BLaER1 (cell line): ENCODE measurements around the gene PHYKPL.
"Not testable (repeated sequence)": the region's sequence is repeated elsewhere in the genome, so short reads cannot be mapped to it uniquely, and the experiment has no call there.

ENCODE experiments used
- H3K27ac ChIP-seq: shearing (Covaris generic); formaldehyde crosslinking; 2 replicates; pipeline ENCODE4 v1.8.1; 2022
- H3K27me3 ChIP-seq: shearing (Covaris generic); formaldehyde crosslinking; 2 replicates; pipeline ENCODE4 v1.8.1; 2022
- H3K36me3 ChIP-seq: shearing (Covaris generic); formaldehyde crosslinking; 2 replicates; pipeline ENCODE4 v1.8.1; 2022
- H3K4me1 ChIP-seq: shearing (Covaris generic); formaldehyde crosslinking; 2 replicates; pipeline ENCODE4 v1.8.1; 2022
- H3K4me2 ChIP-seq: shearing (Covaris generic); formaldehyde crosslinking; 2 replicates; pipeline ENCODE4 v1.8.1; 2022
- H3K4me3 ChIP-seq: shearing (Covaris generic); formaldehyde crosslinking; 2 replicates; pipeline ENCODE4 v1.8.1; 2022
- H3K9ac ChIP-seq: shearing (Covaris generic); formaldehyde crosslinking; 2 replicates; pipeline ENCODE4 v1.8.1; 2022
- H3K9me3 ChIP-seq: shearing (Covaris generic); formaldehyde crosslinking; 2 replicates; pipeline ENCODE4 v1.8.1; 2022
- H4K20me1 ChIP-seq: shearing (Covaris generic); formaldehyde crosslinking; 2 replicates; pipeline ENCODE4 v1.8.1; 2022
- Cebpa-rat ChIP-seq: shearing (Covaris generic); IDR thresholded peaks from 2 replicates; pipeline ENCODE4 v1.8.1; 2022

The PHYKPL gene

DNA sequence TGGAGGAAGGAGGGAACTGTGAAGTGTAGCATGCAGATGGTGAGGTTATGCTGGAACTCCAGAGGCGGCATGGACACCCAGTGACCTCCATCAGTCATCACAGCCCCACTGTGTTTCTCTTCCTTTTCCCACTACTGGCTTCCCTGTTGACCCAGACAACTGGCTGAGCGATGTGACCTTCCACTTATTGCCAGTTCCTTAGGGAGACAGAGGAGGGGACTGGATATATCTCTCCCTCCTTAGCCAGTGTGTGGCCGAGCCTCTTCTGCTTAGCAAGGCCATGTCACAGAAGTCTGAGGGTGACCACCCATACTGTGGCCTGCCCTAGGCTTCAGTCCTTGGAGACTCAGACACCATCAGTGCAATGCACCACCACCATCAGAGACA lies 3.0 kb upstream of the PHYKPL start:
- Histone ChIP-seq H4K20me1 (peaks cover 16% of the 10 kb centered on the region), H3K27ac (no peak overlapping the region), H3K4me3 (no peak overlapping the region), H3K9me3 (no peaks in the 10 kb centered on the region), H3K27me3 (no peaks in the 10 kb centered on the region), H3K4me1 (peaks cover 85% of the 10 kb centered on the region), H3K9ac (no peak overlapping the region), H3K36me3 (peaks cover 7% of the 10 kb centered on the region), H3K4me2 (0 out of 2 replicates have a peak overlapping the region, but pooled peaks have one; percentile 95)
- TF ChIP-seq Cebpa-rat: no peak

DNA sequence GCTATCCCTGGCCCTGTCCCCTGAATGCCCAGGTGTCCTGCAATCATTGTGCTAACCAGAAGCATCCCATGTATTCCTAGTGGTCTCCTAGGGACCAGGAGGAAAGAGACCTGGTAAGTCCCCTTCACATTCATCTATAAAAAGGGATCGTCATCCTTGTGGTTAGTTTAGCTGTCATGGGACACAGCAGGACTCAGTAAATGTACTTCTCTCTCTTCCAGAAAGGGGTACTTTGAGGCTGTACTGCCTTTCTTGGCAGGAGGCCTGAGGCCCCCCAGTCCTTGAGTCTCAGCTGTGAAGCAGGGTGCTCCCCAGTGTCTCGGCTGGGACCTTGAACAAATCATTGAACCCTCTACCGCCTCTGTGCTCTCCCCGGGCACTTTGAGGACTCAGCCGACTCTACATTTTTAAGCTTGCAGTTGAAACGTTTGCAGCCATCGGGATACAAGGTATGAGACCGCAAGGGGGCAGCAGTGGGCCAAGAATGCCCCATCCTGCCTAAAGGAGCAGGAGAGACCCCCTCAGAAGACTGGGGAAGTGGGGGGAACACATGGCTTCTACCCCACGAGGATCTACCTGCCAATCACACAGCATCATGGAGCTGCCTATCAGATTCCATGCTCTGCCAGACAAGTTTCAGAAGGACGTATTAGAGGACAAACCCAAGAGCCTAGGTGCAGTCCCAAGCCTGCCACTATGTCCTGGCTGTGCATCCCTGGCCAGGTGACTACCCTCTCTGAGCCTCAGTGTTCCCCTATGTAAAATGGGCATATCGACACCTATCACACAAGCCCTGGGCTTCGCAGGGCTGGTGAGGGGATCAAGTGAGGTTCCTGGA lies 2.4 kb upstream of the PHYKPL start:
- Histone ChIP-seq H3K9ac (peak overlapping the region; percentile 58), H3K4me3 (no peak overlapping the region), H3K4me1 (peaks cover 85% of the 10 kb centered on the region), H3K27ac (no peak overlapping the region; the same call in 1 of the 2 replicates), H3K36me3 (peaks cover 13% of the 10 kb centered on the region), H3K9me3 (no peaks in the 10 kb centered on the region), H4K20me1 (peaks cover 22% of the 10 kb centered on the region), H3K4me2 (peak overlapping the region; percentile 56), H3K27me3 (no peaks in the 10 kb centered on the region)
- TF ChIP-seq Cebpa-rat: no peak

- TF ChIP-seq Cebpa-rat: no peak
- H3K4me2 ChIP-seq: peak overlapping the region; percentile 56
- no peak overlapping the region for H3K4me3 ChIP-seq
- H3K27ac ChIP-seq: no peak overlapping the region
- no peaks in the 10 kb centered on the region for H3K27me3 ChIP-seq
- H3K9me3 ChIP-seq: no peaks in the 10 kb centered on the region
- H3K9ac ChIP-seq: peak overlapping the region; percentile 58
- H4K20me1 ChIP-seq: peaks cover 29% of the 10 kb centered on the region
- peaks cover 78% of the 10 kb centered on the region for H3K4me1 ChIP-seq
- peaks cover 21% of the 10 kb centered on the region for H3K36me3 ChIP-seq
Observed at GRCh38 chr5:178234121-178234749, 1.6 kb upstream of the PHYKPL start.

DNA sequence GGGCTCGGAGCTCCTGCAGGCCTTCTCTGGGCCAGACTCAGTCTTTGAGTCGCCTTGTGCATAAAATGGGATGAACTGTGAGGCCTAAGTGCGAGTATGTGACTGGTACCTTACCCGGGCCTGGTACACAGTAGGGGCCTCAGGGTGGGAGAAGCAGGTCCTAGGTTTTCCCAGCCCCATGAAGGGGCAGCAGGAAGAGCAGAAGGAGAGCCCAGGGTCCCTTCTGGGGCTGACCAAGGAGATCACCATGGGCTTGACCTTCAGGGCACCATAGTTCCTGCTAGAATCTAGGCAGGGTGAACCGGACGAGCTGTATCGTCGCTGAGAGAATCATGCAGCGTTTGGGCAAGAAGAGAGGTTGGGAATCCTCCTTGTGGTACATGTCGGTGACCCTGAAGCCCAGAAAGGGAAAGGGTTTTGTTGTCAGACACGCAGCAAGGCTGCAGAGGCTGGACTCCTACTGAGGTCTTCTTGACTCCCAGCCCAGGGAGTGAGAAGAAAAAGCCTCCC lies 373 bp upstream of the PHYKPL start:
- H3K9ac ChIP-seq: peak overlapping the region; percentile 93

GRCh38 chr5:178231539-178232123 lies 971 bp downstream of the PHYKPL start:
- H3K4me2 ChIP-seq: peak overlapping the region; percentile 99
- peak overlapping the region; percentile 93 for H3K9ac ChIP-seq
- peaks cover 47% of the 10 kb centered on the region for H3K36me3 ChIP-seq
- no peaks in the 10 kb centered on the region for H3K27me3 ChIP-seq
- peaks cover 53% of the 10 kb centered on the region for H4K20me1 ChIP-seq
- H3K27ac ChIP-seq: peak overlapping the region; percentile 95
- H3K4me3 ChIP-seq: peak overlapping the region; percentile 94
- no peaks in the 10 kb centered on the region for H3K9me3 ChIP-seq
- peaks cover 52% of the 10 kb centered on the region for H3K4me1 ChIP-seq
- TF ChIP-seq Cebpa-rat: no peak

More for the DNA sequence above, 373 bp upstream of the PHYKPL start:
- Histone ChIP-seq H3K4me3 (peak overlapping the region; percentile 94), H3K4me1 (peaks cover 66% of the 10 kb centered on the region), H3K36me3 (peaks cover 33% of the 10 kb centered on the region), H3K27me3 (no peaks in the 10 kb centered on the region), H3K9me3 (no peaks in the 10 kb centered on the region), H3K4me2 (peak overlapping the region; percentile 99), H4K20me1 (peaks cover 42% of the 10 kb centered on the region), H3K27ac (peak overlapping the region; percentile 95)
- no peak for TF ChIP-seq Cebpa-rat

DNA sequence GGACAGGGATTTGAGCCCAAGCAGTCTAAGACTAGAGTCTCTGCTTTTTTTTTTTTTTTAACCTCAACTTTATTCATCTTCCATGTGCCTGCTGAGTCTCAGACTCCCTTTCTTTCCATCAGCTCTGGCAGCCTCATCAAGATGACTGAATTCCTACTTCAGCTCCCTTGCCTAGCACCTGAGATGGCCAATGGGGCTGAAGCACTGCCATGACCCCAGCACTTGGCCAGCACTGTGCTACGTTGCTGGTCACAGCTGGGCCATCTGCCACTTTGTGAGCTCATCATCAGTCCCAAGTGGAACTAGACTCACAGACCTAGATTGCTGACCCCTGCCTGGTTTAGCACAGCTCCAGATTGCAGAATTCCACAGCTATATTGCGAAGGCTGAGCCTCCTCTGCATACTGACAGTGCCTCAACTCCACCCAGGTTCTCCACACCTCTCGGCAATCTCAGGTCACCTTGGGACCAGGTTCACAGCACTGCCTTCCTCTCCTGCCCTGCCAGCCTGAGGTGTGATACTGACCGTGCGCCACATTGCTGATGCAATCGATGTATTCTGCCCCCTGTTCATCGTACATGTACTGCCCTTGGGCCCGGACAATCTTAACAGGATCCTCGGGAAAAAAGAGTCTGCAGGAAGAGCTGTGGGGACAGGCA lies 1.6 kb downstream of the PHYKPL start:
- H3K9ac ChIP-seq: peak overlapping the region; percentile 93
- H3K4me1 ChIP-seq: peaks cover 46% of the 10 kb centered on the region
- peak overlapping the region; percentile 99 for H3K4me2 ChIP-seq
- H3K9me3 ChIP-seq: no peaks in the 10 kb centered on the region
- TF ChIP-seq Cebpa-rat: no peak
- peak overlapping the region; percentile 94 for H3K4me3 ChIP-seq
- peaks cover 53% of the 10 kb centered on the region for H3K36me3 ChIP-seq
- H4K20me1 ChIP-seq: peaks cover 53% of the 10 kb centered on the region
- no peaks in the 10 kb centered on the region for H3K27me3 ChIP-seq
- peak overlapping the region; percentile 95 for H3K27ac ChIP-seq

DNA sequence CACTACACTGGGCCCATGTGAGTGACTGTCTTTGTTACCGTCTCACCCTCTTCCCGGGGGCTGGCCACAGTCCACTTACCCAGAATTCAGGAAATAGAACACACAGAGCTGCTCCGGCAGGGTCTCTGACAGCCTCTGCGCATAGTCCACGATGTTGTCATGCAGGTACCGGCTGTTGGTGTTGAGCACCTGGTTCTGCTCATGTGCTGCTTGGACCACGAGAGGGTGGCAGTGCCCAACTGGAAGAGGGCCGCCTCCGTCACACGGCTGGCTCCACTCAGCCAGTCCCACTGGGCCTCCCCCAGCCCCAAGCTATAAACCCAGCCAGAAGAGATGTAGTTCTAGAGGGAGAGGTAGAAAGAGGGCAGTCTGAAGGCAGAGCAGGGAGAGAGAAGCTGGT lies 2.7 kb downstream of the PHYKPL start:
- TF ChIP-seq Cebpa-rat: no peak
- no peaks in the 10 kb centered on the region for H3K9me3 ChIP-seq
- H3K36me3 ChIP-seq: peaks cover 64% of the 10 kb centered on the region
- no peak overlapping the region for H3K27ac ChIP-seq
- peaks cover 39% of the 10 kb centered on the region for H3K4me1 ChIP-seq
- H3K27me3 ChIP-seq: no peaks in the 10 kb centered on the region
- H4K20me1 ChIP-seq: peaks cover 63% of the 10 kb centered on the region
- H3K4me3 ChIP-seq: no peak overlapping the region
- no peak overlapping the region for H3K9ac ChIP-seq
- H3K4me2 ChIP-seq: no peak overlapping the region

DNA sequence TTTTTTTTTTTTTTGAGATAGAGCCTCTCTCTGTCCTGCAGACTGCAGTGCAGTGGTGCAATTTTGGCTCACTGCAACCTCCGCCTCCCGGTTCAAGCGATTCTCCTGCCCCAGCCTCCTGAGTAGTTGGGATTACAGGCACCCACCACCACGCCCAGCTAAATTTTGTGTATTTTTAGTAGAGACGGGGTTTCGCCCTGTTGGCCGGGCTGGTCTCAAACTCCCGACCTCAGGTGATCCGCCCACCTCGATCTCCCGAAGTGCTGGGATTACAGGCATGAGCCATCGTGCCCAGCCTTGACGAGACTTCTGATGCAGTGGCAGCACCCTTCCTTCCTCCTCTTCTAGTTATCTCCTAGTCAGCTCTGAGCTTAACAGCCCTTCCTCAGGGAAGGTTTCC lies 3.5 kb downstream of the PHYKPL start:
- not testable (repeated sequence) for H3K4me2 ChIP-seq, H3K9me3 ChIP-seq, H3K9ac ChIP-seq, H3K27me3 ChIP-seq, H3K27ac ChIP-seq, H3K4me3 ChIP-seq
- Histone ChIP-seq H3K36me3 (peaks cover 72% of the 10 kb centered on the region), H3K4me1 (peaks cover 31% of the 10 kb centered on the region), H4K20me1 (peaks cover 70% of the 10 kb centered on the region)

GRCh38 chr5:178228609-178229008 lies 4.0 kb downstream of the PHYKPL start:
- no peak overlapping the region for H3K4me3 ChIP-seq
- H4K20me1 ChIP-seq: peaks cover 75% of the 10 kb centered on the region
- H3K4me2 ChIP-seq: no peak overlapping the region
- no peaks in the 10 kb centered on the region for H3K27me3 ChIP-seq
- TF ChIP-seq Cebpa-rat: no peak
- H3K27ac ChIP-seq: no peak overlapping the region
- no peaks in the 10 kb centered on the region for H3K9me3 ChIP-seq
- H3K9ac ChIP-seq: no peak overlapping the region
- peaks cover 29% of the 10 kb centered on the region for H3K4me1 ChIP-seq
- peaks cover 77% of the 10 kb centered on the region for H3K36me3 ChIP-seq
